T-cell (primary cell): ENCODE measurements around the gene SNAI1. TPM values are rescaled to one million over a fixed set of nuclear protein-coding genes. Genes with fewer than 3 reads are reported as not detected.

Experiments used
- ATAC-seq, 4 experiments: fragments of 200-7000 bp in 3 of 4; fragments of 150-1000 bp in 1 of 4; cut with Tn5 transposase; replicated peaks in 1 of 4; 1 replicate in 3 of 4; 2 replicates in 1 of 4; pipeline ENCODE4 v1.10.0; 2021; ENCODE audit warnings: moderate library complexity in 3 of 4, mild to moderate bottlenecking in 2 of 4, moderate number of reproducible peaks in 1 of 4
- CTCF ChIA-PET, 2 donors: fragments of 300-600 bp; sonication (Branson Sonifier 250); formaldehyde crosslinking; loops; one replicate each; lab custom pipeline; 2022; ENCODE audit warnings: antibody characterized with exemption in 2 of 2; lab: Charles Lee
- POLR2A ChIA-PET, 2 donors: fragments of 300-600 bp; sonication (Branson Sonifier 250); formaldehyde crosslinking; loops; one replicate each; lab custom pipeline; 2022; ENCODE audit warnings: antibody characterized with exemption in 2 of 2; lab: Charles Lee
- DNase-seq, 35 experiments: peaks; one replicate each; pipeline versions ENCODE4 v3.0.0 to v3.0.0-alpha.2; 2013 to 2023
- H3K27ac ChIP-seq: one replicate; pipeline ENCODE4 v1.5.1; 2013; ENCODE audit warnings: low read length
- H3K27me3 ChIP-seq, 2 experiments: replicated peaks in 1 of 2; 1 replicate in 1 of 2; 2 replicates in 1 of 2; pipeline versions ENCODE4 v1.6.1 to v1.7.0; 2013; ENCODE audit warnings: low read length in 1 of 2, mixed read lengths in 1 of 2; ENCODE audit not compliant: control insufficient read depth in 2 of 2, insufficient read depth in 2 of 2; ENCODE audit errors: extremely low read depth in 1 of 2
- H3K36me3 ChIP-seq, 2 donors: 1 replicate in 1 of 2; 2 replicates in 1 of 2; pipeline versions ENCODE4 v1.6.1 to v1.7.0; 2013; ENCODE audit warnings: low read length in 1 of 2; ENCODE audit not compliant: control insufficient read depth in 2 of 2, insufficient read depth in 1 of 2; ENCODE audit errors: extremely low read depth in 1 of 2
- H3K4me1 ChIP-seq, 2 experiments: 1 replicate in 1 of 2; 2 replicates in 1 of 2; pipeline versions ENCODE4 v1.6.1 to v1.7.0; 2013; ENCODE audit warnings: low read length in 2 of 2, mixed read lengths in 1 of 2; ENCODE audit not compliant: insufficient read depth in 2 of 2, control insufficient read depth in 1 of 2; ENCODE audit errors: extremely low read depth in 1 of 2
- H3K4me3 ChIP-seq, 2 donors: 1 replicate in 1 of 2; 2 replicates in 1 of 2; pipeline versions ENCODE4 v1.5.1 to v1.7.0; 2013; ENCODE audit warnings: mild to moderate bottlenecking in 2 of 2, low read length in 1 of 2, moderate library complexity in 1 of 2; ENCODE audit not compliant: control insufficient read depth in 1 of 2; ENCODE audit errors: extremely low read depth in 1 of 2
- H3K9me3 ChIP-seq: 2 replicates; pipeline ENCODE4 v1.7.0; 2013
- H3K27ac Mint-ChIP-seq, 2 donors: one replicate each; pipeline ENCODE4 v1.8.0; 2020 to 2021; ENCODE audit warnings: mild to moderate bottlenecking in 2 of 2, mixed read lengths in 2 of 2
- H3K27me3 Mint-ChIP-seq, 2 donors: one replicate each; pipeline ENCODE4 v1.8.0; 2021 to 2022; ENCODE audit warnings: mixed read lengths in 2 of 2
- H3K36me3 Mint-ChIP-seq: one replicate; pipeline ENCODE4 v1.8.0; 2021; ENCODE audit warnings: mixed read lengths
- H3K4me1 Mint-ChIP-seq, 3 donors: one replicate each; pipeline ENCODE4 v1.8.0; 2020 to 2022; ENCODE audit warnings: mixed read lengths in 3 of 3, mild to moderate bottlenecking in 1 of 3
- H3K4me3 Mint-ChIP-seq, 3 donors: one replicate each; pipeline ENCODE4 v1.8.0; 2020 to 2022; ENCODE audit warnings: mild to moderate bottlenecking in 3 of 3, mixed read lengths in 3 of 3, moderate library complexity in 3 of 3
- H3K9me3 Mint-ChIP-seq, 3 donors: one replicate each; pipeline ENCODE4 v1.8.0; 2020 to 2022; ENCODE audit warnings: mixed read lengths in 3 of 3
- WGBS: methylation state at CpG from one replicate; pipeline ENCODE4 v1.1.5; 2013; ENCODE audit warnings: missing lambda C conversion rate; ENCODE audit not compliant: insufficient coverage; 5-methylcytosine and 5-hydroxymethylcytosine counted together
- total RNA-seq, 35 experiments: library from RNA in 6 of 35; stranded (reverse) in 6 of 35; fragments of 120-200 nt in 1 of 35; gene quantifications; one replicate each; pipeline versions ENCODE4 v1.2.1 to v1.2.4 and lab custom pipeline; 2013 to 2026

Gene SNAI1
- total RNA-seq, 5 donors from 2014 or later (not counting 1 experiment from before 2014, with no cell fraction given) = 0.95 to 3.1 (median 1.3) TPM

- 80% methylated on average over 2 of the region's 4 CpGs for WGBS
- H3K36me3 Mint-ChIP-seq = no peaks in the 10 kb centered on the region
- CTCF ChIA-PET = interaction anchor here in 1 of 2 donors (1.5 kb wide), 1 partner anchor 86 kb away, joined by 4 read pairs; no protein-coding TSS in a partner anchor
These were observed 3.3 kb downstream of the SNAI1 start for GRCh38 chr20:49986049-49986448.

GRCh38 chr20:49987015-49987867 lies 4.5 kb downstream of the SNAI1 start:
- no peak for ATAC-seq
- H3K9me3 ChIP-seq = no peaks in the 10 kb centered on the region
- H3K27me3 Mint-ChIP-seq = no peaks in the 10 kb centered on the region
- H3K4me1 Mint-ChIP-seq = peaks cover 1 to 14% (median 9%) of the 10 kb centered on the region in 3 donors
- H3K4me1 ChIP-seq = peaks cover 0 to 16% of the 10 kb centered on the region in 2 experiments
- WGBS = 89% methylated on average over 9 of the region's 15 CpGs
- ChIA-PET POLR2A (interaction anchor here in 1 of 2 donors (0.7 kb wide), 1 partner anchor 166 kb away, joined by 3 read pairs; the partner anchor contains the start of gene PEDS1), CTCF (interaction anchor here in 1 of 2 donors (0.6 kb wide), 2 partner anchors 13 to 598 kb away, joined by 4 to 5 read pairs; no protein-coding TSS in a partner anchor)
- H3K9me3 Mint-ChIP-seq = no peaks in the 10 kb centered on the region
- DNase-seq = no peak
- no peak overlapping the region for H3K27ac Mint-ChIP-seq
- H3K4me3 Mint-ChIP-seq = no peak overlapping the region
- no peak overlapping the region for H3K27ac ChIP-seq
- H3K27me3 ChIP-seq = peaks cover 0 to 36% of the 10 kb centered on the region in 2 experiments
- H3K36me3 Mint-ChIP-seq = no peaks in the 10 kb centered on the region
- no peak overlapping the region for H3K4me3 ChIP-seq
- H3K36me3 ChIP-seq = no peaks in the 10 kb centered on the region

More at GRCh38 chr20:49986049-49986448, 3.3 kb downstream of the SNAI1 start:
- Histone ChIP-seq H3K4me1 (peaks cover 0 to 21% of the 10 kb centered on the region in 2 experiments), H3K27me3 (peaks cover 0 to 42% of the 10 kb centered on the region in 2 experiments), H3K27ac (no peak overlapping the region), H3K4me3 (no peak overlapping the region), H3K36me3 (no peaks in the 10 kb centered on the region), H3K9me3 (no peaks in the 10 kb centered on the region)
- Mint-ChIP-seq H3K9me3 (no peaks in the 10 kb centered on the region), H3K4me3 (no peak overlapping the region), H3K27me3 (peaks cover 0 to 3% of the 10 kb centered on the region in 2 donors), H3K27ac (no peak overlapping the region), H3K4me1 (peaks cover 13 to 18% (median 15%) of the 10 kb centered on the region in 3 donors)
- POLR2A ChIA-PET = no interaction called here
- no peak for ATAC-seq
- DNase-seq = no peak

GRCh38 chr20:49987868-49988690 lies 5.3 kb downstream of the SNAI1 start:
- H3K27ac Mint-ChIP-seq = no peak overlapping the region
- H3K4me1 Mint-ChIP-seq = peaks cover 0 to 9% (median 5%) of the 10 kb centered on the region in 3 donors
- Histone ChIP-seq H3K36me3 (no peaks in the 10 kb centered on the region), H3K27me3 (peaks cover 0 to 32% of the 10 kb centered on the region in 2 experiments), H3K27ac (no peak overlapping the region), H3K9me3 (no peaks in the 10 kb centered on the region), H3K4me3 (no peak overlapping the region), H3K4me1 (peaks cover 0 to 11% of the 10 kb centered on the region in 2 experiments)
- no peaks in the 10 kb centered on the region for H3K9me3 Mint-ChIP-seq
- ChIA-PET CTCF (no interaction called here), POLR2A (no interaction called here)
- WGBS = 87% methylated on average over 14 of the region's 18 CpGs
- no peaks in the 10 kb centered on the region for H3K36me3 Mint-ChIP-seq
- H3K27me3 Mint-ChIP-seq = no peaks in the 10 kb centered on the region
- no peak overlapping the region for H3K4me3 Mint-ChIP-seq
- DNase-seq (no peak), ATAC-seq (no peak)

GRCh38 chr20:49989234-49990065 lies 6.7 kb downstream of the SNAI1 start:
- Histone ChIP-seq H3K27ac (no peak overlapping the region), H3K4me3 (no peak overlapping the region), H3K27me3 (peaks cover 0 to 18% of the 10 kb centered on the region in 2 experiments), H3K4me1 (peaks cover 0 to 2% of the 10 kb centered on the region in 2 experiments), H3K36me3 (no peaks in the 10 kb centered on the region), H3K9me3 (no peaks in the 10 kb centered on the region)
- no peaks in the 10 kb centered on the region for H3K36me3 Mint-ChIP-seq
- CTCF ChIA-PET = interaction anchor here in 1 of 2 donors (0.7 kb wide), 2 partner anchors 23 to 831 kb away, joined by 3 to 5 read pairs; no protein-coding TSS in a partner anchor
- no peak for ATAC-seq
- DNase-seq = no peak
- no peak overlapping the region for H3K27ac Mint-ChIP-seq
- no peak overlapping the region for H3K4me3 Mint-ChIP-seq
- H3K9me3 Mint-ChIP-seq = no peaks in the 10 kb centered on the region
- no peaks in the 10 kb centered on the region for H3K27me3 Mint-ChIP-seq
- H3K4me1 Mint-ChIP-seq = no peaks in the 10 kb centered on the region
- POLR2A ChIA-PET = interaction anchor here in 1 of 2 donors (0.5 kb wide), 1 partner anchor 72 kb away, joined by 3 read pairs; no protein-coding TSS in a partner anchor
- 82% methylated on average over 13 of the region's 22 CpGs for WGBS

- no peak overlapping the region for H3K4me3 Mint-ChIP-seq
- ChIA-PET POLR2A (interaction anchor here in 1 of 2 donors (0.5 kb wide), 1 partner anchor 73 kb away, joined by 3 read pairs; no protein-coding TSS in a partner anchor), CTCF (no interaction called here)
- no peak overlapping the region for H3K4me3 ChIP-seq
- H3K9me3 ChIP-seq = no peaks in the 10 kb centered on the region
- H3K27me3 Mint-ChIP-seq = no peaks in the 10 kb centered on the region
- no peaks in the 10 kb centered on the region for H3K36me3 Mint-ChIP-seq
- no peaks in the 10 kb centered on the region for H3K4me1 Mint-ChIP-seq
- no peak overlapping the region for H3K27ac ChIP-seq
- no peak overlapping the region for H3K27ac Mint-ChIP-seq
- no peaks in the 10 kb centered on the region for H3K9me3 Mint-ChIP-seq
- peaks cover 0 to 18% of the 10 kb centered on the region in 2 experiments for H3K27me3 ChIP-seq
- H3K4me1 ChIP-seq = peaks cover 0 to 2% of the 10 kb centered on the region in 2 experiments
- 89% methylated on average over 8 of the region's 9 CpGs for WGBS
- no peak for DNase-seq
- no peaks in the 10 kb centered on the region for H3K36me3 ChIP-seq
- no peak for ATAC-seq
These were observed 7.5 kb downstream of the SNAI1 start for GRCh38 chr20:49990271-49990720.
